ENCODE measurements around the gene DIRAS1. TPM values are rescaled to one million over a fixed set of nuclear protein-coding genes. Genes with fewer than 3 reads are reported as not detected.

DIRAS1 gene
- total RNA-seq, 1 donor from 2014 or later: 0.15 TPM

DNA sequence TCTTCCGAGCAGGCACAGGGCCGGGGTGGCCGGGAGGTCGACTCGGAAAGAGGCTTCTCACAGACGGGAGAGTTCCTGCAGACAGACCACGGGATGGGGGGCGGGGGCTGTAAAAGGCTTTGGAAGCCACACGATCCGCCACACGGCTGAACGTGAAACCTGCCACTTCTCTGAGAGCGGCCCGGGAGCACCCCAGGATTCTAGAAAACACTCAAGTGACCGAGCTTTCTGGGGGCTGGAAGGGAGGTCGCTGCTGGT lies 34.2 kb upstream of the DIRAS1 start:
- DNase-seq (ENCODE audit: low read depth): no peak

GRCh38 chr19:2754659-2755447 lies 33.7 kb upstream of the DIRAS1 start:
- DNase-seq (ENCODE audit: low read depth): no peak

GRCh38 chr19:2751438-2751830 lies 30.3 kb upstream of the DIRAS1 start:
- DNase-seq (ENCODE audit: low read depth): no peak

DNA sequence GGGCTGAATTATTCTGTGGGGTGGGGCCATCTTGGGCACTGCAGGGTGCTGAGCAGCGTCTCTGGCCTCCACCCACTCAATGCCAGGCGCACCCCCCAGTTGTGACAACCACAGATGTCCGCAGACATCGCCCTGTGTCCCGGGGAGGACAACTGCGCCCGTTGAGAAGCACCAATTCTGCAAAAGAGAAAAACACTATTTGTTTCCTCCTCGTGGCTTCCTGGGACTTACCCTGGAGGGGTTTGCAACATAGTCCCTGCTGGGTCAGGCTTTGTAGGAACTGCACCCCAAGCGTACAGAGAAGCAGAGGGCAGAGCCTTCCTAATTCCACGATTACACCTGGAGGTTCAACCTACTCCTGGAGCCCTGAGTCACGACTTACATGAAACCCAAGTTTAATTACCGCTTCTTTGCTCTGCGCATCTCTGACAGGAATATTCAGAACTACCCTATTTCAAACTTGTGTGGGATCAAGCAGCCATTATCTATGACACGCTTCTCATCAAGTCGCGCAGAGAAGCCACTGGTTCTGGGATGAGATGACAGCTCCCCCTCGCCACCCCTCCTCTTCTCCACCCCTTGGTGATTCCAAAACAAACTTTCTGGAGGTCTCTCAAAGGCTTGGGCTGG lies 29.8 kb upstream of the DIRAS1 start:
- no peak for DNase-seq (ENCODE audit: low read depth)

DNA sequence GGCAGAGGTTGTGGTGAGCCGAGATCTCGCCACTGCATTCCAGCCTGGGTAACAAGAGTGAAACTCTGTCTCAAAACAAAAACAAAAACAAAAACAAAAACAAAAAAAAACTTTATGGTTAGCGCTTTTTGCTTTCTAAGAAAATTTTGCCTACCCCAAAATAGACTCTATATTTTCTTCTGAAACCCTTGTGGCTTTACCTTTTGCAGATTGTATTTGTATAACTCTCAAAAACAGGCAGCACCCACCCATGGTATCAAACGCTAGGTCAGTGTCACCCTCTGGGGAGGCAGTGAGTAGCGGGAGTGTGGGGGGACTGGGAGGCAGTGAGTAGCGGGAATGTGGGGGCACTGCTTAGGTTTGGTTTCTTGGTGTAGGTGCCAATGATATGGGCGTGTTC lies 26.2 kb upstream of the DIRAS1 start:
- DNase-seq (ENCODE audit: low read depth): no peak

GRCh38 chr19:2744113-2744512 lies 22.9 kb upstream of the DIRAS1 start:
- no peak for DNase-seq (ENCODE audit: low read depth)

DNA sequence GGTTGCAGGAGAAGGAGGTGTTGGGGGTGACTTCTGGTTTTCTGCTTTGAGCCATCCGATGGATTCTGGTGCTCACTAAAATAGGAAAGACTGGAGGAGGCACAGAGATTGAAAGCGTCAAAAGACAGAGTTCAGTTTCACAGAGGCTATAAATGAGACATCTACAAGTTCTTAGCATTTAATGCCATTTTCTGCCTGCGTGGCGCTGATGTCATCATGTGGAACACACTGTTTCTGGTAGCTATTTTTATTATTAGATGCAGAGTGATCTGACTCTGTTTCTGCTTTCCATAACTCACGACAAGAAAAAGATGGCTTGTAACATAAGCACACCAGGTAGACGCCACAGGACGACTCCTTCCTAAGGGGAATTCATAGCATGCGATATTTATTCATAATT lies 21.9 kb upstream of the DIRAS1 start:
- no peak for DNase-seq (ENCODE audit: low read depth)

GRCh38 chr19:2740314-2740656 lies 19.1 kb upstream of the DIRAS1 start:
- no peak for DNase-seq (ENCODE audit: low read depth)

DNA sequence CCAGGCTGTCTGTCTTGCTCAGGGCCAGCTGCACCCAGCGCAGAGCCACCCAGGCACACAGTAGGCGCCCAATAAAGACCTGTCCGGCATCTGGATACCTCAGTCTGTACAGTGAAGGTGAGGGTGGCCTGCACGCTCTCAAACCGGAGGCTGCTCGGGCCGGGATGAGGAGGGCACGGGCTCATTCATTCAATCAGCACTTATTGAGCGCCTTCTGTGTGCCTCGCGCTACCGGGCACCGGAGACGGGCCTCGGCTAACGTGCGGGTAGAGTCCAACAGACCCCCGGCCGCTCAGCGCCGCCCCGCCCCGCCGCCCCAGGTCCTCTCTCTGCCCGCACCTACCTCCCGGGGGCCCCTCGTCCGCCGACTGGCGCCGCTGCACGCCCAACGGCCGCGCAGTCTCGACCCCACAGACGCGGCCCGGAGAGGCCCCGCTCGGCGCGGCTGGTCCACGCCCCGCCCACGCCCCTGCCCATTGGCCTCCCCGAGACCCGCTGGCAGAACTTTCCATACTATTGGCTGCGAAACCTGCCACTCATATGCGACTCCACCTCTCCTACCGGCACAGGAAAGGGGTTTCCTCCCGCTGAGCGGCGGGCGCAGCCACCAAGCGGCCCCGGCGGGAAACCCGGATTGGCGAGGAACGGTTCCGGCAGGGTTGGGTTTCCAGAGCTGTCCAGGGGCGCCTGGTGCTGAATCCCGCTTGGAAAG lies 18.6 kb upstream of the DIRAS1 start, which contains the start of gene SLC39A3:
TSS of gene SLC39A3 (minus strand) at position 416 of the 712 bp plus-strand sequence. CDS start 2,760 bp downstream, outside the sequence.
- DNase-seq (ENCODE audit: low read depth): peak; percentile 92

- DNase-seq (ENCODE audit: low read depth): no peak
Measured at GRCh38 chr19:2736550-2737190, 15.5 kb upstream of the DIRAS1 start.

GRCh38 chr19:2735374-2735773 lies 14.2 kb upstream of the DIRAS1 start:
- DNase-seq (ENCODE audit: low read depth): no peak

DNA sequence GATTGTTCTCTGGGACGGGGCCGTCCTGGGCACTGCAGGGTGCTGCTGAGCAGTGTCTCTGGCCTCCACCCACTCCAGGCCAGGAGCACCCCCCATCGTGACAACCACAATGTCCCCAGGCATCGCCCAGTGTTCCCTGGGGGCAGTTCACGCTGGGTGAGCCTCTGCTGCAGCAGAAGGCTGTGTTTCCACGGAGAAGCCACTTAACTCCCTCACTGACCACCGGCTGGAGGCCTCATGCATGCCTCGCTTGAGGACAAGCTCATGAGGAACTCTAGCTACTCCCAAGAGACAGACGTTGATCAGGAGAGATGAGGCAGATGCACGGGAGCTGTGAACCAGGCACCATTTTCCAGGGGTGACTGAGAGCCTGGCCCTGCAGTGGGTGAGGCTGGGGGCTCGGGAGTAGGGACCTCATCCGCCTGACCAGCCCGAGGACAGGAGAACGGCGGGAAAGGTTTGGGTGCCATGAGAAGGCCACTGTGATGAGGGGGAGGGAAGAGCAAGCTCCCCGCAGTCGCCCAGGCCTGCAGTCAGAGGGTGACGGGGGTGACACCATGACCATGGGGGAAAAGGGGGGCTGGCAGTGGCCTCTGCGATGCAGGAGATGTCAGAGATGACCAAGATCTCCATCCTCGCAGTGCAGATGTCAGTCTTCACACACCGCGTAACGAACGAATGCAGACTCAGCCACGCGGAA lies 13.6 kb upstream of the DIRAS1 start:
- DNase-seq (ENCODE audit: low read depth): no peak

DNA sequence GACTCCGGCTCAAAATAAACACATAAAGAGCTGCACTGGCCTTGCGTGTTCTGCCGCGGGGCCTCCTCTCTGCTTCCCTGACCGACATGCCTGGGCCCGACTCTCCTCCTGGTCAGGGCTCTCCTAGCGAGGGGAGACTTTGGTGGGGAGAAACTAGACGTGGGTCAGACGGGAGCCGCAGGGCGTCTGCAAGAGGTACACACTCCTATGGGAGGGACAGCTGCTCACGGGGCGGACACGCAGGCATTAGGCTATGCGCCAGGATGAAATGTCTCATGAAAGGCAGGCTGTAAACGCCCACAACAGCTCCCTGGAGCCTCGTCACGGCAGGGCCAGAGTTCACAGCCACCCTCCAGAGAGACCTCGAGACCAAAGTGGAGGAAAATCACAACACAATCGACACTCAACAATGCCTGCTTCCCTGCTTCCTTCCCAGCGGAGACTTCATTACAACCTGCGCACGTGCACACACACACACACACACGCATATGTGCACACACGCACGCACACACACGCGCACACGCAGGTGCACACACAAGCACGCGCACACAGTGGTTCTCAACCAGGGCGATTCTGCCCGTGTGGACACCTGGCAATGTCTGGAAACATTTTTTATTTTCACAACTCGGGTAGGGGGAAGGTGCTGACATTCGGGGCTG lies 12.9 kb upstream of the DIRAS1 start:
- no peak for DNase-seq (ENCODE audit: low read depth)

GRCh38 chr19:2732883-2733282 lies 11.7 kb upstream of the DIRAS1 start:
- no peak for DNase-seq (ENCODE audit: low read depth)

DNA sequence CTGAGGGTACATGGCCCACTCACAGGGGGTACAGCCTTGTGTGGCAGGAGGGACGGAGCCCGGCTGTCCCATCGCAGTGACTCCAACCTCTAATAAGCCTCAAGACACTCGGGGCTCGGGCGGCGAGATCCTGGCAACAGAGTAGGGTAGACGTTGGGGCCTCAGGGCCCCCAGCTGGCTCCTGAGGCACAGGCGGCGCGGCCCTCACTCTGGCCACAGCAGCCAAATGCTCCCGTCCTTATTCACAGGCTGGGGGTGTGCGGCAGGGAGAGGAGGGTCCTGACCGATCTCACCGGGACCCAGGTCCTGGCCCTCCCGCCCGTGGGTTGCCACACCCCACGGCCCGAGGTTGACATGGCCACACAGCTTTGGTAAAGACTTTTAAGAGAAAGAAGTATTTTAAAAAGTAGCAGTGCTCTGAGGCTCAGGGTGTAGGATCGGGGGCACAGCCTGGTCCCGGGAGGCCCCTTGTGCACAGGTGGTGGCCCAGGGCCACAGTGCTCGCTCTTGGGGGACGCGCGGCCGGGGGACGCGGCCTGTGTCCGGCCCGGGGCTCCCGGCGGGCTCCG lies 11.1 kb upstream of the DIRAS1 start:
- DNase-seq (ENCODE audit: low read depth): no peak

- DNase-seq (ENCODE audit: low read depth): no peak
Measured at GRCh38 chr19:2731181-2731995, 10.2 kb upstream of the DIRAS1 start.

DNA sequence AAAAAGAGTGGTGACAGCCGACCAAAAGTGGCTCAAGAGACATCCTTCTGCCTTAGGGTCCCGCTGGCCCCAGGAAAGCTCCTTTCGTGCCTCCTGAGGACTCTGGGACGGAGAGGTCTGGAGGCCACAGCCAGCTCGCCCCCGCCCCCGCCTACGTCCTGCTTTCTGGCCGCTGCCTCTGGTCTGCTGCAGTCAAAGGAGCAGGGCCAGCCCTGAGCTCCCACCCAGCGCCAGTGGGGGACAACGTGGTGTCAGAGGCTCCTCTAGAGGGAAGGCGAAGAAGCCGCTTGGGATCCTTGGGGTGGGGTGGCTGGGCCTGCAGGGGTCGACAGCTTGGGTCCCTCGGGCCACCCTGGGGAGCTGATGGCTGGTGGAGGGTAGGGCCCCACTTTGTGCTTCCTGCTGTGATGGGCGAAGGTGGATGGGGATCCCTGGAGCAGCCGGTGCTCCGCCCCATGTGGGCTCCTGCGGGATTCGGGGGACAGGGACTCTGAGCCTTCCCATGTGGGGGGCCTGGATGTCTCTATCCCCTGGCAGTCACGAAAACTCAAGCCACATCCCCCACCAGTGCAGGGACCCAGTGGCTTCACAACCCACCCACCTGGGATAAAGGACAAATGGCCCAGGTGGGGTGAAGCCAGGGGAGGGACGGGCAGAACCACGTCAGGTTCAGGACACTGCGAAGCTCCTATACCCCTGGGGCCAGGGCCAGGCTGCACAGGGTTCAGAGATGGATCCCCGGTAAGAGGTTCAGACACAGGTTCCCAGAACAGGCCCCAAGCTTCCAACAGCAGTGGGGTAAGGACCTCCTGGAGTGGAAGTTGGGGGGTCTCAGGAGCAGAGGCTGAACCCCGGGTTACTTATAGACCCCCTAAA lies 9.0 kb upstream of the DIRAS1 start:
- no peak for DNase-seq (ENCODE audit: low read depth)

- no peak for DNase-seq (ENCODE audit: low read depth)
Measured at GRCh38 chr19:2728783-2729387, 7.7 kb upstream of the DIRAS1 start.

DNA sequence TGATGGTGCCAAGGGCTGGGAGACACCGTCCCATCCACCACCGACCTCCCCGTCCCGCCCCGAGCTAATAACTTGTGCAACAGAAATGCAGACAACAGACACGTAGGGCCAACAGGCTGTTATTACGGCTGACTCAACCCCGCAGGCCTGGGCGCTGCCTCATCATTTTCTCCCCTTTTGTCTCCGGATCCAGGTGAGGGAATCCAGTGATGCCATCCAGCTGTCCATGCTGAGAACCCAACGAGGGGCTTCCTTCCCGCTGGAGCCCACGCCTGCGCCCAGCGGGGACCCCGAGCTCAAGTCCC lies 6.4 kb upstream of the DIRAS1 start:
- no peak for DNase-seq (ENCODE audit: low read depth)

Measured in renal cortical epithelial cell (primary cell).